Activated CD8-positive, alpha-beta memory T cell treated with anti-CD3 and anti-CD28 coated beads for 48 hours (primary cell): ENCODE measurements around the gene USP47.
"Not testable (repeated sequence)": the region's sequence is repeated elsewhere in the genome, so short reads cannot be mapped to it uniquely, and the experiment has no call there.

ENCODE experiments used
- DNase-seq, 3 experiments: peaks; one replicate each; pipeline ENCODE4 v3.0.0-alpha.2; 2020; ENCODE audit warnings: low read depth in 2 of 3, low spot score in 2 of 3

Gene USP47

DNA sequence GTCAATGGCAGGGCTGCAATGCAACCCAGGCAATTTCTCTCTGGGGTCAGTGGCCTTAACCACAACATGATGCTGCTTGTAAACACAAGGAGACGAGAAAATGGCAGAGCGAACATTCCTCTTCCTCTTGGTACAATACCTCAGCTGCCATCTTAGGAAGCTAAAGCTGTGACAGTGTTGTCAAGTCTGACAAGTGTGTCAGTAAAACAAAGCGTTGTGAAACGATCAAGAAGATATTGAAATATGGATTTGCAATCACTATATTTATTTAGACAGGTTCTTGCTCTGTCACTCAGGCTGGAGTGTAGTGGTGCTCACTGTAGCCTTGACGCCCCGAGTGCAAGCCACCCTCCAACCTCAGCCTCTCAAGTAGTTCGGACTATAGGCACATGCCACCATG lies 14.5 kb upstream of the USP47 start:
- DNase-seq = no peak

DNA sequence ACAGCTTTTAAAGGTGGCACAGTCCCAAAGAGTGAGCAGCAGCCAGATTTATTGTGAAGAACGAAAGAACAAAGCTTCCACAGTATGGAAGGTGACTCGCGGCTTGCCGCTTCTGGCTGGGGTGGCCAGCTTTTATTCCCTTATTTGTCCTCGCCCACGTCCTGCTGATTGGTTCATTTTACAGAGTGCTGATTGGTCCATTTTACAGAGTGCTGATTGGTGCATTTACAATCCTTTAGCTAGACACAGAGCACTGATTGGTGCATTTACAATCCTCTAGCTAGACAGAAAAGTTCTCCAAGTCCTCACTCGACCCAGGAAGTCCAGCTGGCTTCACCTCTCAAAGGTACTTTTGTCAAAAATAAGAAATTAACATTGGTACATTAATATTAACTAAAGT lies 10.4 kb upstream of the USP47 start:
- not testable (repeated sequence) for DNase-seq

DNA sequence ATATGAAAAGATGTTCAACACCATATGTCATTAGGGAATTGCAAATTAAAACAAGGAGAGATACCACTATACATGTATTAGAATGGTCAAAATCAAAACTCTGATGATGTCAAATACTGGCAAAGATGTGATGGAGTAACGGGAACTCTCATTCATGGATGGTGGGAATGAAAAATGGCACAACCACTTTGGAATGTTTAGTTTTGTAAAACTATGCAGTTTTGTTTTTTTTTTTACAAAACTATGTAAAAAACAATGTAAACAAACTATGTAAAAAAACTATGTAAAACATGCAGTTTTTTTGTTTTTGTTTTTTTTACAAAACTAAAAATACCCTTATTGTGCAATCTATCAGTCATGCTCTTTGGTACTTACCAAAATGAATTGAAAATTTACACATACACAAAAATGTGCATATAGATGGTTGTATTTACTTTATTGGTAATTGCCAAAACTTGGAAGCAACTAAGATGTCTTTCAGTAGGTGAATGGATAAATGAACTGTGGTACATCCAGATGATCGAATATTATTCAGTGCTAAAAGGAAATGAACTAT lies 5.0 kb upstream of the USP47 start:
- no peak for DNase-seq

DNA sequence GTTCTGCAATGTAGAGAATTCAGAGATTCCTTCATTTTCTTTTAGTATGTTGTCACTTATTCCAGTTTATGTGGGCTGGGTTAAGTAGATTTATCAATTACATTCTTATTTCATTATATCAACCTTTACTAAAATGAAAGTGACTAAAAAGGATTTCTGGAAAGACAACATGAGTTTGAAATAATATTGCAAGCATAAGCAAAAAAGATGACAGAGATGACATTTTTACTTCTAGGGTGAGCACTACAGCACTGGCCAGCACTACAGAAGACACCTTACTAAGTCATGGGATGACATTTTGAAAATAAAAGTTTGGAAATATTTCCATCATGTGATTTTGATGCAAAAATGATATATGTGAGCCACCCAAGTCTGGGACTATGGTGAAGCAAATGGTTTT lies 2.1 kb upstream of the USP47 start:
- DNase-seq = no peak

DNA sequence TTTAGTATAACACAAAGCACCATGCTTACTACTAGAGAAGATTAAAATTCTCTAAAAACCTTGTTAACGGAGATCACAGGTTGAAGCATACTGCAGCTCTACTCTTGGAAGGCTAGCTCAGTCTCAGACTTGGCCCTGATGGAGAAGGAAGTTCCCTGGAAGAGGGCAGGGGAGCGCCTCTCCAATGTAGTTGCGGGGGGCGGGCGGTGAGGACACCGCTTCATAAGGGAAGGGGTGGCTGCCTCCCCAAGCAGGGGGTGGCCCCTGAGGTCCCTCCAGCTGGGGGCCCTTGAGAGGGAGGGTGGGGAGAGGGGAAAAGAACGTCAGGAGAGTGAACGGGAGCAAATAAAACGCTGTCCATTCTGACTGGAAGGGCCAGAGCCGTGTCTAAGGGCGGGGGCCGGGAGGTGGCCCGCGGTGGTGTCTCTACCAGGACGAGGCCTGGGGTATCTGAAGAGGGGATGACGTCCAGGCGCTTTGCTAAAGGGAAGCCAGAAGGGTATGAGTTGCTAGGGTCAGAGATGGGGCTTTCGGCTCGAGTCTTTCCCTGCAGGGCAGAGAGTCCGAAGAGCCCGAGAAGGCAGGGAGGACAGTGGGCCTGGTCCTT lies 553 bp upstream of the USP47 start:
- no peak for DNase-seq

DNA sequence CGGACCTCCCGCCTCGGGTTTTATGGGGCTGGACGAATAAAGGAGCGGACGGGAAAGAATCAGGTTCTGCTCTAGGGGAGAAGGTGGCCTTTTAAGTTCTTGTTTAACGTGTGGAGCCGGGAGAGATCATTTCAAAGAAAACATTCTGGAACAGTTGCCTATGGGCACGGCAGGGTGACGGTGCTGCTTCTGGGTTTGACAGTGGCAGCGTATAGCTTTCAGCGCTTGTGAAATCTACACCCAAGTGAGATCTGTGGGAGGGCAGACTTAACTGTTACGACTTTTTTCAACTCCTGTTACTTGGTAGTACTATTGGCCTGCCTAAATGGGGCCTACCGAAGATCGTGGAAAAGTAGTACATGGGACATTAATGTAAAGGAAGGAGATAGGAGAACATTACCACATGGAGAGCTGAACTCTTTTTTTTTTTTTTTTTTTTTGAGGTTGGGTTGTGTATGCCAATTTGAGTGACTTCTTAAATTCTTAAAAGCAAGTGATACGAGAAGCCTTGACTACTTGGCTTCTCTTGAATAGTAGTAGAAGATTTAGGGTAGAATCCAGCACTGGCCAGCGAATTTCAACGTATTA lies 743 bp downstream of the USP47 start:
- peak; percentile 13 to 32 (median 27) for DNase-seq

DNA sequence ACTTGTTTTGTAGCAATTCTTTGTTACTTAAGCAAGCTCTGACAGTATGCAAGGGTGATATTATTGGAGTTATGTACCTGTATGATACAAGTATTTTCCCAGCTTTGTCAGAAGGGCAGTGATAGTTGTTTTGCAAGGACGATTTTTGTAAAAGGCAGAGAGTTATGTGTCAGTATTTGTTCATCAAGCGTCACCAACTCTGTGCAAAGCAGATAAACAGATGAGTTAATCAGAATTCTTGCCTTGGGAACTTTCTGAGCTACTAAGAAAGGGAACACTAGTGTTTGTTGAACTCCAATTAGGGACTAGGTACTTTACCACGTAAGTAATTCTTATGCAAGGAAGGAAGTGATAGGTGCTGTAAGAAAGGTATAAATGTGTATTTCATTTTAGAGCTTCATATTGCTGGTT lies 1.4 kb downstream of the USP47 start:
- DNase-seq = no peak

DNA sequence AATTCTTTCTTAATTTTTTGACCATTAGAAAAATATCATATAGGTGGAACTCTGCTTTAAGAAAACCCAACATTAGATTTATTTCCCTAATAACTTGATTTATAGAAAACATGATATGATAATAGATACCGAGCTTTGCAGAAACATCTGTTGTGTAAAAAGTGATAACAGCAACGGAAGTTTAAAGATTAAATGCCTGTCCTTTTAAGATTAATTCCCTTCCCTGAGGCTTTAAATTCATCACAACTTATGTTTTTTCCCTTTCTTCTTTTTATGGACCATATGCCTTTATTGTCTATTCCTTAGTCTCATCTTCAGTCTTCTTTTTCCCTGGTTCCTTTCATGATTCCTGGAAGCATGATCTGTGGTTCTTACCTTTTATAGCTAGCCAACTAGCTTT lies 1.9 kb downstream of the USP47 start:
- DNase-seq = no peak

DNA sequence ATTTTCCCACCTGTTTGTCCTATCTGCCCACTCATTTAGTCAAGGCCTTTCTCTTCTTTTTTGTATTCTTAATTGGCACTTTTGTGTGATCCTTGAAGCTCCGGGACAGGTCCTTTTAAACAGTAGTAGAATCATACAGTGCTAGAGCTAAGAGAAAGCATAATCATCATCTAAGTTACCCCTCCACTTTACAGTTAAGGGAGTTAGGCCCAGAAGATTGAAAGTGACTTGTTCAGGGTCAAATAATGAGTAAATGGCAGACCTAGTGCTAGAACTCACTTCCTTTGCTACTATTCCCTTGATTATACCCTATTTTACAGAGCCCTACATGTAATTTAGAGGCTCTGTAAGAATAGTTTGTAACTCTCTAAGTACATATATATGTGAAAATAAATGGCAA lies 2.5 kb downstream of the USP47 start:
- DNase-seq = no peak

DNA sequence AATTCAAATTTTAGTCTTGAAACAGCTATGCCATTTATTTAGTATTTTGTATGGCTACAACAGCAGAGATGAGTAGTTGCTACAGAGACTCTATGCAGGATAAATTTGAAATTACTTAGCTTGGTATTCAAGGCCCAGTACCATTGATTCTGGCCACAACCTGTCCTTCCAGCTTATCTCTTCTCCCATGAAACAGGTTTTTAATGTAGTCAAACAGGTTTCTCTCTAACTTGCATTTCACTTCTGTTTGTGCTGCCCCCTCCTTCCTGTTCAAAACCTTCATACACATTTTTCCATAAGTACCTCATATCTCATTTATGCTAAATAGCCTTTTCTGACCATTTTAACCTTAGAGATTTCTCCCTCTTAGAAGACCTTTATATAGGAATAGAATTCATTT lies 3.3 kb downstream of the USP47 start:
- no peak for DNase-seq

DNA sequence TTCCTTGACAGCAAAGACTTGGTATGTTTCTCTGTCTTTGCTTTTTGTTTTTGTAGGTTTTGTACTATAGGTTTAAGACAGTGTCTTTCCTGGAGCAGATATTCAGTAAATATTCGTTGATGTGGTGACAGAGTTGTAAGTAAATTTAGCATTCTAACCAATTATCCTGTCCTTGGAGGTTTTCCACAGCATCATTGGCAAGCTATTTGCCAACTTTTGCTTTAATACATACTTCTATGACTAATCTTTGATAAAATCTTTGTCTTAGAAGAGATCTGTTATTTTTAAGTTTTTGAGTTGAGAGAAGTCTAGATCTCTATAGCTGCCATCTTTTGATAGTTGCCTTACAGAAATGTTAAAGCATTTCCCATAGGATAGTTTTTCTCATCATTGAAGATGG lies 3.8 kb downstream of the USP47 start:
- DNase-seq = no peak

DNA sequence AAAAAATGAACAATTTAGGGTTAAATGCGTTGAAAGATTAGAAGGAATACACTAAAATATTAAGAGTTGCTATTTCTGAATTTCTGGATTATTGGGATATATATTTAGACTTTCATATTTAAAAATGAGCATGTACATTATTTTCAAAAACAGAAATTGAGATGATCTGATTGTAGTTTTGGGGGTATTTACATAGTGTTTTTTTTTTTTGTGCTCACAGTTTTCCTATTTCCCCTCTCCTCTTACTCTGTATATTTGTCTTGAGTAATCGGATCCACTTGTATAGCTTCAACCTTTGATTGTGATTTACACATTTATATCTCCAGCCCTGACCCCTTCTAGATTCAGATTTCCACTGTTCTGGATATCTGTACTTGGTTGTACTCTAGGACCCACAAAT lies 5.3 kb downstream of the USP47 start:
- DNase-seq = no peak

DNA sequence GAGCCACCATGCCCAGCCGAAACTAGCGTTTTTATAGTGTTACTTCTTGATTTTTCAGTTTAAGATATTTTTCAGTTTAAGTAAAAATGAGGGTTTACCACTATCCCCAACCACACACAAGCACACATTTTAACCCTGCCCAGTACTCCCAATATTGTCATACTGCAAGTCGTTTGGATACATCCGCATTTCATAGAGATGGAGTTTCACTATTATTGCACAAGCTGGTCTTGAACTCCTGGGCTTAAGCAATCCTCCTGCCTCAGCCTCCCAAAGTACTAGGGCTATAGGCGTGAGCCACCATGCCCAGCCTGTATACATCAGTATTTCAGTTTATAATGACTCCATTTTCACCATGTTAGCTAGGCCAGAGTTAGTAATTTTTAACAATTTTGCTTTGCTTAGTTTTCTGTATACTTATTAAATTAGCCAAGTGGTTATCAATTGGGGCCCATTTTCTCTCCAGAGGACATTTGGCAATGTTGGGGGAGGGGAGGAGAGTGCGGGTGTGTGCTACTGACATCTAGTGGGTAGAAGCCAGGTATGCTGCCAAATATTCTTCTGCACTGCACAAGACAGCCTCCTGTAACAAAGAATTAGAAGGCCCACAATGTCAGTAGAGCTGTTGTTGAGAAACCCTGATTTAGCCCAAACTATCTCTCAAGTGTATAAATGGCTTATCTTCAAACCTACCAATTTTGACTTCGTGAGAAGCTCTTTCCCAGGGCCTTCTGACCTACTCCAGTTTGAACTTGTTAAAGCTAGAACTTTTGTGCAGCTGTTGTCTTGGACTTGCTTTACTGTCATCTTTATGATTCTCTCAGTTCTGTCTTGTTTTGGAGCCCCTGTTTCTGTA lies 7.3 kb downstream of the USP47 start:
- peak in 1 of 3 experiments; percentile 26 for DNase-seq

DNA sequence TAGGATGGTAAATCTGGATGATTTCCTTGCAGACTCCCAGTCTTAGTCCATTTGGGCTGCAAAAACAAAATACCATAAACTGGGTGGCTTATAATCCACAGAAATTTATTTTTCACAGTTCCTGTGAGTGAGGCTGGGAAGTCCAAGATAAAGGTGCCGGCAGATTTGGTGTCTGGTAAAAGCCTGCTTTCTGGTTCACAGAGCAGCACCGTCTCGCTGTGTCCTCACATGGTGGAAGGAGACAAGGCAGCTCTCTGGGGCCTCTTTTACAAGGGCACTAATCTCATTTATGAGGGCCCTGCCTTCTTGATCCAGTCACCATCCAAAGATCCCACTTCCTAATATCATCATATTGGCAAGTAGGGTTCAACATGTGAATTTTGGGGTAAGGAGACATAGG lies 8.9 kb downstream of the USP47 start:
- no peak for DNase-seq

DNA sequence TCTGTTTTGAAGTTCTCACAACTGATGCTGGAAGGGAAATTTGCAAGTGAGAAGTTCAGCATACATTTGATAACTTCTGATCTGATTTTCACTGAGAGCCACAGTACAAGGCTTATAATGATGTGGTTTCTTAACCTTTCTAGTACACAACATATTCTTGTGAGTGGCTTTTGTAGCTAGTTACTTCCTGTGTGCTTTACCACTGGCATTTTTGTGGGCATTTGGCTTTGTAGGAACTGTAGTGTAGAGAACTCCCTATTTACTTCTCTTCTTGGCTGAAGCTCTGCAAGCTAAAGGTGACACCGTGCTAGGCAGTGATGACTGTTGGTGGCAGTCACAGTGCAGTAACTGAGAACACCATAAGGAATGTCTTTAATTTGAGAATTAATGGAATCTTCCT lies 14.9 kb downstream of the USP47 start:
- no peak for DNase-seq

DNA sequence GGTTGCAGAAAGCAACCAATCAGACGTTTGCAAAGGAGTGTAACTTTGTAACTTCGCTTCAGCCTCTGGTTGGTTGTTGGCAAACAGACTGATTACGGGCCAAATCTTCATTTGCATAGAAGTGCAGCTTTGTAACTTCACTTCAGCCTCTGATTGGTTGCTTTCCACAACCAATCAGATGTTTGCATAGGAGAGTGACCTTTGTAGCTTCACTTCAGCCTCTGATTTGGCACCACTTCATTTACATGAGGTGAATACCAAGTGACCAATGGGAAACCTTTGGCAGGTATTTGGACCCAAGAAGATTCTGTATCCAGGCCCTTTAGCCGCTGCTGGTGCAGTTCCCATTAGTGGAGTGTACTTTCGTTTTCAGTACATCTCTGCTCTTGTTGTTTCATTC lies 16.0 kb downstream of the USP47 start:
- DNase-seq = no peak

DNA sequence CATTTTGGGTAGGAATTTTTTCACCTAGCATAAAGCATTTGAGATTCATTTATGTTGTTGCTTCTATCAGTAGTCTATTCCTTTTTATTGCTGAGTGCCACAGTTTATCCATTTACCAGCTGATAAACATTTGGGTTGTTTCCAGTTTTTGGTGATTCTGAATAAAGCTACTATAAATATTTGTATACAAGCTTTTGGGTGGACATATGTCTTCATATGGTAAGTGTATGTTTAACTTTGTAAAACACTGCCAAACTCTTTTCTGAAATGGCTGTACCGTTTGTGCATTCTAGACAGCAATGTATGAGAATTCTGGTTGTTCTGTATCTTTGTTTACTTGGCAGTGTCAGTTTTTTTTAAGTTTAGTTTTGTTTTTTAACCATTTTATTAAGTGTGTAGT lies 16.9 kb downstream of the USP47 start:
- DNase-seq = no peak

DNA sequence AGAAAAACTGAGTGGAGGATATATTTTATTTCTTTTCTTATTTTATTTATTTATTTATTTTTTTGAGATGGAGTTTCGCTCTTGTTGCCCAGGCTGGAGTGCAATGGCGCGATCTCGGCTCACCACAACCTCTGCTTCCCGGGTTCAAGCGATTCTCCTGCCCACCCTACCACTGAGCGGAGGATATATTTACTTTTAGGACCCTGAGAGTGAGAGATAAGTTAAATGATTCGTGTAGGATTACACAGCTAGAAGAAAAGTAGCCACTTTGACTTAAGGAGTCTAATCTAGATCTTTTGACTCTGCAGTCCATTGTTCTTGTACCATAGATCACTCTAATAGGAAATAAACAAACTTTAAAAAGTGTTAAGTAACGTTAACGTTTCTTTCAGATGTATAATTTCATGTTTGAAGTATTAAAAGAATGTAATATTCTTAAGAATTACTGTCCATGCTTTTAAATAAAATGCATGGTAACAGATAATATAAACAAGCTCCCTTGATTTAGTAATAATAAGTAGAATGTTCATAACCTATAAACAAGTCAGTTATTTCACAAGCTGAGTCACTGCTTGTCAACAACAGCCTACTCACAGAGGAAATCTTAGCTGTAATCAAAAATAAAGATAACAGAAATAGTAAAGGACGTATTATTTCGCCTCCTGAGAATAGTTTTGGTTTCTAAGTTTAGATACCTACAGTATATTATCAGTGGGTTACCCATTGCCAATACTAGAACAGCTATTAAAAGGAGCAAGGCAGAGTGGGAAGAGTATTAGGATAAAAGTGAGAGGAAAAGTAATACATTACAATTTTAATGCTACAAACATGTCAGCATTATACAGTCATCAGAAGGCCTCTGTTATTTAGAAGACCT lies 18.6 kb downstream of the USP47 start:
- no peak for DNase-seq

DNA sequence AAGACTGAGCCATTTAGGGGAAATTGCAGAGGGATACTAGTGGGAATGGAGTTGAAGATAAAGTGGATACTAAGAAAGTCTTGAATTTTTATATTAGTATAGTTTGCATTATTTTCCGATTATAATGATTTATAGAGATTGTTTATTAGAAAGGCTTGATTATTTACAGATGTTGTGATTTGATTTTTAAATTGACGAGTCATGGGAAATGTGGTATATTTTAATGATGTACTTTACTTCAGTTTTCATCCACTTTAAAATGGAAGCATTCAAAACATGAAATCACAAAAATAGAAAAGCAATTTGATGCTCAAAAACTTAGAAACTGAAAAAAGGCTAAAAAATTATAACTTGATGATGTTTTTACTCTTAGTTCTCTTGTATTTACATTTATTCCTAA lies 21.2 kb downstream of the USP47 start:
- no peak for DNase-seq

DNA sequence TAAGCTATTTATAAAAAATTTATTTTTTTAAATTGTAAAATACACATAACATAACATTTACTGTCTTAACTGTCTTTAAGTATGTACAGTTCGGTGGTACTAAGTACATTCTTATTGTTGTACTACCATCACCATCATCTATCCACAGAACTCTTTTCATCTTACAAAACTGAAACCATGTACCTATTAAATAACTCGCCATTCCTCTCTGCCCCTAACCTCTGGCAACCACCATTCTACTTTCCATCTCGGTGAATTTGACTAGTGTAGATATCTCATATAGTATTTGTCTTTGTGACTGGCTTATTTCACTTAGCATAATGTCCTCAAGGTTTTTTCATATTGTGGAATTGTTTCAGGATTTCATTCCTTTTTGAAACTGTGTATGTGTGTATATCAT lies 22.6 kb downstream of the USP47 start:
- no peak for DNase-seq

DNA sequence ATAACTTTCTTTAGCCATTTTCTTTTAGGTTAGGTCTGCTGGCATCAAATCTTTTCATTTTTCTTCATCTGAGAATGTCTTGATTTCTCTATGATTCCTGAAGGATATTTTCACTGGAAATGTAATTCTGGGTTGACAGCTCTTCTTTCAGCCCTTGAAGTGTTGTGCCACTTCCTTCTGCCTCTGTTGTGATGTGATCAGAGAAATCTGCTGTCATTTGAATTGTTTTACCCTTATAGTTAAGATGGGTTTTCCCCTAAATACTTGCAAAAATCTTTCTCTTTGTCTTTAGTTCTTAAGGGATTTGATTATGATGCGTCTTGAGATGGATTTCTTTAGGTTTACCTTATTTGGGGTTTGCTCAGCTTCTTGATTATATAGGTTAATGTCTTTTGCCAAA lies 23.0 kb downstream of the USP47 start:
- DNase-seq = no peak
